GM12874 (cell line): ENCODE data around the gene JPH2.

Source experiments
- CTCF ChIP-seq: IDR thresholded peaks from 2 replicates; pipeline ENCODE4 v1.5.1; 2011; ENCODE audit warnings: low read depth, mild to moderate bottlenecking, control low read depth, low read length, moderate library complexity; ENCODE audit not compliant: insufficient read depth

JPH2 gene

GRCh38 chr20:44166477-44166876 lies 20.5 kb downstream of the JPH2 start:
- TF ChIP-seq CTCF, result no peak

GRCh38 chr20:44166008-44166407 lies 21.0 kb downstream of the JPH2 start:
- TF ChIP-seq CTCF, result no peak

GRCh38 chr20:44160133-44160532 lies 26.9 kb downstream of the JPH2 start:
- TF ChIP-seq CTCF, result no peak

GRCh38 chr20:44159711-44160110 lies 27.3 kb downstream of the JPH2 start:
- TF ChIP-seq CTCF, result no peak

- TF ChIP-seq CTCF, result no peak
Observed at GRCh38 chr20:44159125-44159524, 27.9 kb downstream of the JPH2 start.

- TF ChIP-seq CTCF, result no peak
Observed at GRCh38 chr20:44157061-44157460, 29.9 kb downstream of the JPH2 start.

GRCh38 chr20:44154521-44155001 lies 32.4 kb downstream of the JPH2 start:
- TF ChIP-seq CTCF, result no peak

- no peak for TF ChIP-seq CTCF
Observed at GRCh38 chr20:44153636-44154043, 33.3 kb downstream of the JPH2 start.
